C1 segment of cervical spinal cord (tissue), 14 donors: ENCODE results near the gene SVOPL.

ENCODE experiments used
- DNase-seq, 14 donors: peaks; one replicate each; lab custom pipeline; 2025; lab: John Stamatoyannopoulos, UW

SVOPL gene

GRCh38 chr7:138607216-138608126 lies 93.7 kb downstream of the SVOPL start:
- no peak for DNase-seq

GRCh38 chr7:138606236-138606635 lies 94.9 kb downstream of the SVOPL start:
- no peak for DNase-seq

- no peak for DNase-seq
These were observed 97.4 kb downstream of the SVOPL start for GRCh38 chr7:138603549-138604318.

- no peak for DNase-seq
These were observed 98.7 kb downstream of the SVOPL start for GRCh38 chr7:138602451-138602850.

- no peak for DNase-seq
These were observed 105.7 kb downstream of the SVOPL start for GRCh38 chr7:138595454-138595853.

- no peak for DNase-seq
These were observed 111.0 kb downstream of the SVOPL start for GRCh38 chr7:138590154-138590553.

- no peak for DNase-seq
These were observed 112.2 kb downstream of the SVOPL start for GRCh38 chr7:138588986-138589385.

GRCh38 chr7:138587485-138587884 lies 113.7 kb downstream of the SVOPL start:
- no peak for DNase-seq

- DNase-seq: no peak
These were observed 115.7 kb downstream of the SVOPL start for GRCh38 chr7:138585283-138585993.

GRCh38 chr7:138584696-138585095 lies 116.5 kb downstream of the SVOPL start:
- no peak for DNase-seq

- no peak for DNase-seq
These were observed 116.9 kb downstream of the SVOPL start for GRCh38 chr7:138584283-138584682.

- no peak for DNase-seq
These were observed 120.1 kb downstream of the SVOPL start for GRCh38 chr7:138581065-138581464.

GRCh38 chr7:138579671-138580070 lies 121.5 kb downstream of the SVOPL start:
- no peak for DNase-seq

GRCh38 chr7:138579136-138579535 lies 122.0 kb downstream of the SVOPL start:
- DNase-seq: no peak

GRCh38 chr7:138575897-138576428 lies 125.2 kb downstream of the SVOPL start:
- no peak for DNase-seq

- no peak for DNase-seq
These were observed 127.4 kb downstream of the SVOPL start for GRCh38 chr7:138573741-138574140.

GRCh38 chr7:138570715-138571114 lies 130.4 kb downstream of the SVOPL start:
- DNase-seq: no peak

- no peak for DNase-seq
These were observed 131.7 kb downstream of the SVOPL start for GRCh38 chr7:138569418-138569817.

- no peak for DNase-seq
These were observed 132.5 kb downstream of the SVOPL start for GRCh38 chr7:138568655-138569054.

- DNase-seq: no peak
These were observed 135.6 kb downstream of the SVOPL start for GRCh38 chr7:138565451-138566114.

- no peak for DNase-seq
These were observed 136.1 kb downstream of the SVOPL start for GRCh38 chr7:138565071-138565450.
